ENCODE measurements around the gene STK26.
"Not testable (repeated sequence)": the region's sequence is repeated elsewhere in the genome, so short reads cannot be mapped to it uniquely, and the experiment has no call there.

DNA sequence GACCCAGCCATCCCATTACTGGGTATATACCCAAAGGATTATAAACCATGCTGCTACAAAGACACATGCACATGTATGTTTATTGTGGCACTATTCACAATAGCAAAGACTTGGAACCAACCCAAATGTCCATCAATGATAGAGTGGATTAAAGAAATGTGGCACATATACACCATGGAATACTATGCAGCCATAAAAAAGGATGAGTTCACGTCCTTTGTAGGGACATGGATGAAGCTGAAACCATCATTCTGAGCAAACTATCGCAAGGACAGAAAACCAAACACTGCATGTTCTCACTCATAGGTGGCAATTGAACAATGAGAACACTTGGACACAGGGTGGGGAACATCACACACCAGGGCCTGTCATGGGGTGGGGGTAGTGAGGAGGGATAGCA, 12.9 kb upstream of the STK26 start:
- not testable (repeated sequence) for TF ChIP-seq EZH2phosphoT487 (IDR thresholded peaks at IDR 0.05; ENCODE audit: borderline replicate concordance); POLR2A (IDR thresholded peaks at IDR 0.05; ENCODE audit: borderline replicate concordance, extremely low read depth, insufficient read depth, insufficient read length); ZNF274 (IDR thresholded peaks at IDR 0.05; ENCODE audit: low read depth, low read length); EZH2 (IDR thresholded peaks at IDR 0.05); CTCF (IDR thresholded peaks at IDR 0.05 in 2 of 3, conservative IDR thresholded peaks at IDR 0.05 in 1 of 3; ENCODE audit: borderline replicate concordance in 1 of 3, insufficient read depth in 1 of 3, low read depth in 2 of 3, low read length in 2 of 3); YY1 (IDR thresholded peaks at IDR 0.05; ENCODE audit: extremely low read depth, insufficient replicate concordance, low read depth, low read length); ATF3 (IDR thresholded peaks at IDR 0.05); SP1 (IDR thresholded peaks at IDR 0.05; ENCODE audit: low read depth); POLR2AphosphoS5 (IDR thresholded peaks at IDR 0.05; ENCODE audit: low read depth, low read length); CEBPB (IDR thresholded peaks at IDR 0.05; ENCODE audit: low read depth); JUND (IDR thresholded peaks at IDR 0.05); EGR1 (IDR thresholded peaks at IDR 0.05; ENCODE audit: low read depth)
- TF ChIP-seq, protein P1, sequence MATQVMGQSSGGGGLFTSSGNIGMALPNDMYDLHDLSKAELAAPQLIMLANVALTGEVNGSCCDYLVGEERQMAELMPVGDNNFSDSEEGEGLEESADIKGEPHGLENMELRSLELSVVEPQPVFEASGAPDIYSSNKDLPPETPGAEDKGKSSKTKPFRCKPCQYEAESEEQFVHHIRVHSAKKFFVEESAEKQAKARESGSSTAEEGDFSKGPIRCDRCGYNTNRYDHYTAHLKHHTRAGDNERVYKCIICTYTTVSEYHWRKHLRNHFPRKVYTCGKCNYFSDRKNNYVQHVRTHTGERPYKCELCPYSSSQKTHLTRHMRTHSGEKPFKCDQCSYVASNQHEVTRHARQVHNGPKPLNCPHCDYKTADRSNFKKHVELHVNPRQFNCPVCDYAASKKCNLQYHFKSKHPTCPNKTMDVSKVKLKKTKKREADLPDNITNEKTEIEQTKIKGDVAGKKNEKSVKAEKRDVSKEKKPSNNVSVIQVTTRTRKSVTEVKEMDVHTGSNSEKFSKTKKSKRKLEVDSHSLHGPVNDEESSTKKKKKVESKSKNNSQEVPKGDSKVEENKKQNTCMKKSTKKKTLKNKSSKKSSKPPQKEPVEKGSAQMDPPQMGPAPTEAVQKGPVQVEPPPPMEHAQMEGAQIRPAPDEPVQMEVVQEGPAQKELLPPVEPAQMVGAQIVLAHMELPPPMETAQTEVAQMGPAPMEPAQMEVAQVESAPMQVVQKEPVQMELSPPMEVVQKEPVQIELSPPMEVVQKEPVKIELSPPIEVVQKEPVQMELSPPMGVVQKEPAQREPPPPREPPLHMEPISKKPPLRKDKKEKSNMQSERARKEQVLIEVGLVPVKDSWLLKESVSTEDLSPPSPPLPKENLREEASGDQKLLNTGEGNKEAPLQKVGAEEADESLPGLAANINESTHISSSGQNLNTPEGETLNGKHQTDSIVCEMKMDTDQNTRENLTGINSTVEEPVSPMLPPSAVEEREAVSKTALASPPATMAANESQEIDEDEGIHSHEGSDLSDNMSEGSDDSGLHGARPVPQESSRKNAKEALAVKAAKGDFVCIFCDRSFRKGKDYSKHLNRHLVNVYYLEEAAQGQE (IDR thresholded peaks at IDR 0.05; ENCODE audit: low read depth) = not testable (repeated sequence)

Measured in HCT116 (cell line).